HG02852 (cell line): ENCODE data around the gene PLXNA4.

Experiments
- ATAC-seq: cut with Tn5 transposase; IDR thresholded peaks from one replicate; pipeline ENCODE4 v1.9.1; 2021; ENCODE audit warnings: mild to moderate bottlenecking, moderate library complexity; ENCODE audit not compliant: unreplicated experiment

PLXNA4 gene

GRCh38 chr7:132161533-132161915 is 414.7 kb downstream of the PLXNA4 start:
- no peak for ATAC-seq

GRCh38 chr7:132160611-132161532 is 415.4 kb downstream of the PLXNA4 start:
- ATAC-seq: no peak

- ATAC-seq: no peak
Measured at GRCh38 chr7:132158841-132159240, 417.4 kb downstream of the PLXNA4 start.

- ATAC-seq: no peak
Measured at GRCh38 chr7:132158166-132158565, 418.1 kb downstream of the PLXNA4 start.

GRCh38 chr7:132155715-132156114 is 420.6 kb downstream of the PLXNA4 start:
- no peak for ATAC-seq

GRCh38 chr7:132154695-132155471 is 421.4 kb downstream of the PLXNA4 start:
- no peak for ATAC-seq

GRCh38 chr7:132154248-132154647 is 422.0 kb downstream of the PLXNA4 start:
- ATAC-seq: no peak

GRCh38 chr7:132152131-132152889 is 424.0 kb downstream of the PLXNA4 start:
- no peak for ATAC-seq

GRCh38 chr7:132150711-132151110 is 425.6 kb downstream of the PLXNA4 start:
- ATAC-seq: no peak

GRCh38 chr7:132149436-132150304 is 426.6 kb downstream of the PLXNA4 start:
- no peak for ATAC-seq

GRCh38 chr7:132148876-132149275 is 427.4 kb downstream of the PLXNA4 start:
- no peak for ATAC-seq

- ATAC-seq: no peak
Measured at GRCh38 chr7:132145466-132145865, 430.8 kb downstream of the PLXNA4 start.

GRCh38 chr7:132145063-132145462 is 431.2 kb downstream of the PLXNA4 start:
- ATAC-seq: no peak

- ATAC-seq: no peak
Measured at GRCh38 chr7:132142006-132142405, 434.3 kb downstream of the PLXNA4 start.

GRCh38 chr7:132141109-132141508 is 435.2 kb downstream of the PLXNA4 start:
- no peak for ATAC-seq

- ATAC-seq: no peak
Measured at GRCh38 chr7:132140341-132140740, 435.9 kb downstream of the PLXNA4 start.

- no peak for ATAC-seq
Measured at GRCh38 chr7:132138817-132139216, 437.5 kb downstream of the PLXNA4 start.

- ATAC-seq: no peak
Measured at GRCh38 chr7:132137681-132138080, 438.6 kb downstream of the PLXNA4 start.

- no peak for ATAC-seq
Measured at GRCh38 chr7:132135746-132136385, 440.4 kb downstream of the PLXNA4 start.
